ENCODE measurements around the gene FBXO31.

GRCh38 chr16:87395181-87395842, 11.7 kb upstream of the FBXO31 start:
- TF ChIP-seq CTCF (IDR thresholded peaks at IDR 0.05; ENCODE audit: borderline replicate concordance, extremely low read depth, low read length, poor library complexity, severe bottlenecking): no peak
- no peak for TF ChIP-seq EZH2 (IDR thresholded peaks at IDR 0.05; ENCODE audit: borderline replicate concordance, low read depth, low read length, severe bottlenecking)
